HG03439 (cell line): Measurements from ENCODE around the gene CDK7.
"Not testable (repeated sequence)": the region's sequence is repeated elsewhere in the genome, so short reads cannot be mapped to it uniquely, and the experiment has no call there.

Source experiments
- ATAC-seq: cut with Tn5 transposase; IDR thresholded peaks from one replicate; pipeline ENCODE4 v1.9.1; 2021; ENCODE audit warnings: mild to moderate bottlenecking, moderate library complexity; ENCODE audit not compliant: unreplicated experiment

The CDK7 gene

DNA sequence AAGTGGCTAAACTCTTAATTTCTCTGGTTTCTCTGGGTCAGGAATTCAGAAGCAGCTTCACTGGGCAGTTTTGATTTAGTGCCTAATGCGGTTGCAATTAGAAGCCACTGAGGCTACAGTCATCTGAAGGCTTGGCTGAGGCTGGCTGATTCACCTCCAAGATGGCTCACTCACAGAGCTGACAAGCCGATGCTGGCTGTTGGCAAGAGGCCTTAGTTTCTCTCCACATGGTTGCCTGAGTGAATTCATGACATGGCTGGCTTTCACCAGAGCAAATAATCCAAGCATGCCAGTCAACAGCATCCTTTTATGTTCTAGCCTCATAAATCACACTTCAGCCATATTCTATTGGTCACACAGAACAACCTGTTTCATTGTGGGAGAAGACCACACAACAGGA lies 2.8 kb upstream of the CDK7 start:
- no peak for ATAC-seq

DNA sequence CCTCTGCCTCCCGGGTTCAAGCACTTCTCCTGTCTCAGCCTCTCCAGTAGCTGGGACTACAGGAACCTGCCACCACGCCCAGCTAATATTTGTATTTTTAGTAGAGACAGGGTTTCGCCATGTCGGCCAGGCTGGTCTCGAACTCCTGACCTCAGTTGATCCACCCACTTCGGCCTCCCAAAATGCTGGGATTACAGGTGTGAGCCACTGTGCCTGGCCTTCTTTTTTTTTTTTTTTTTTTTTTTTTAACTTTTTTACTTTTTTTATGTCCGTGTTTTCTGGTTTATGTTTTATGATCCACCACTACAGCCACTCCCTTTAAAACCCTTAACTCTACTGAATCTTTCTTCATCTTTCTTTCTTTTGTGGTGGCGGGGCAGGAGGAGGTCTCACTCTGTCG lies 2.0 kb downstream of the CDK7 start:
- not testable (repeated sequence) for ATAC-seq

DNA sequence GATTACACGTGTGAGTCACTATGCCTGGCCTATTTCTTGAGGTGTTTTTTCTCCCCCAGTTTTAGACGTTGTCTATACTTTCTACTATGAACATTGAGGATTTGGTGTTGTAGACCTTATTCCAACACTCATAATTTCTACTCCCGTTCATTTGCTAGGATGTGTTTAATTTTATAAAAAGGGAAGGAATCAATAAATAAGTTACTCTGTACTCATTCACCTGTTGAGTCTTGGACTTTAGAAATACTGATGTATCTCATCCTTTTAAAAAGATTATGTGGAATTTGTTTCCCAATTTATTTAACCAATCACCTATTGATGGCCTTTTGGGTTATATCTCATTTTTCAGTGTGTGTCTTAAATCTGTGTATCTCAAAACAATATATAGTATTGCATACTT lies 3.2 kb downstream of the CDK7 start:
- no peak for ATAC-seq

- ATAC-seq = no peak
Observed at GRCh38 chr5:69238760-69239251, 4.1 kb downstream of the CDK7 start.

DNA sequence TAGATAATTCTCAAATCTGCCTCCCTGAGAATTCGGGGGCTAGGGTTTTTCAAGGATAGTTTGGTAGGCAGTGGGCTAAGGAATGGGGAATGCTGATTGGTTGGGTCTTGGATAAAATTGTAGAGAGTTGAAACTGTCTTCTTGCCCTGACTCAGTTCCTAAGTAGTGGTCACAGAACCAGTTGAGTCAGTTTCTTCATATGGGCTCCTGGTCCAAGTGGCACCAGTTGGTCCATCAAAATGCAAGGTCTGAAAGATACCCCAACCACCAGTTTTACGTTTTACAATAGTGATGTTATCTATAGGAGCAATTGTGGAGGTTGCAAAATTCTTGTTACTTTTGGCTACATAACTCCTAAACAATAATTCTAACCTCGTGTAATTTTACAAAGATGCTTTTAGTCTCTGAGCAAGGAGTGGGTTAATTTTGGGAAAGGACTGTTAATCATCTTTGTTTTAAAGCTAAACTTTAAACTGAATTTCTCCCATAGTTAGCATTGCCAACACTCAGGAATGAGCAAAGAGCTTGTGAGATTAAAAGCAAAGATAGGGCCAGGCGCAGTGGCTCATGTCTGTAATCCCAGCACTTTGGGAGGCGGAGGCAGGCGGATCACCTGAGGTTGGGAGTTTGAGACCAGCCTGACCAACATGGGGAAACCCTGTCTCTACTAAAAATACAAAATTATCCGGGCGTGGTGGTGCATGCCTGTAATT lies 7.7 kb downstream of the CDK7 start:
- ATAC-seq = no peak

- ATAC-seq = no peak
Observed at GRCh38 chr5:69245031-69245430, 10.3 kb downstream of the CDK7 start.

- no peak for ATAC-seq
Observed at GRCh38 chr5:69248019-69248418, 13.3 kb downstream of the CDK7 start.

- no peak for ATAC-seq
Observed at GRCh38 chr5:69250593-69250992, 15.9 kb downstream of the CDK7 start.

DNA sequence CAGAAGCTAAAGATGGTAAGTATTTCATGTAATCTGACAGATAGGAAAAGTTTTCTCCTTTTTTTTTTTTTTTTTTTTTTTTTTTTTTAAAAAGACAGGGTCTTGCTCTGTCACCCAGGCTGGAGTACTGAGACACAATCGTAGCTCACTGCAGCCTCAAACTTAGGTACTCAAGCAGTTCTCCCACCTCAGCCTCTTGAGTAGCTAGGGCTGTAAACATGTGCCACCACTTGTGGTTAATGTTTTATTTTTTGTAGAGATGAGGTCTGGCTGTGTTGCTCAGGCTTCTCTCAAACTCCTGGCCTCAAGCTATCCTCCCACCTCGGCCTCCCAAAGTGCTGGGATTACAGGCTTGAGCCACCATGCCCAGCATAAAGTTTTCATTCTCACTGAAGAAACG lies 17.8 kb downstream of the CDK7 start:
- ATAC-seq = no peak

DNA sequence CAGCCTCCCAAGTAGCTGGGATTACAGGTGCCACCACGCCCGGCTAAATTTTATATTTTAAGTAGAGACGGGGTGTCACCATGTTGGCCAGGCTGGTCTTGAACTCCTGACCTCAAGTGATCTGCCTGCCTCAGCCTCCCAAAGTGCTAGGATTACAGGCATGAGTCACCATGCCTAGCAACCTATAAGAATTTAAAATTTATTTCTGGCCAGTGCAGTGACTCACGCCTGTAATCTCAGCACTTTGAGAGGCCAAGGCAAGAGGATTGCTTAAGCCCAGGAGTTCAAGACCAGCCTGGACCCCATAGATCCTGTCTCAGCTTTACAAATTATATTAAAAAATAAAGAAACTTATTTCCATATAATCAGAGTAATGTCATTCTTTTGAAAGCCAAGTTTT lies 21.3 kb downstream of the CDK7 start:
- not testable (repeated sequence) for ATAC-seq

GRCh38 chr5:69257577-69257976 lies 22.9 kb downstream of the CDK7 start:
- no peak for ATAC-seq

GRCh38 chr5:69261034-69261433 lies 26.3 kb downstream of the CDK7 start:
- ATAC-seq = no peak

GRCh38 chr5:69265931-69266330 lies 31.2 kb downstream of the CDK7 start:
- no peak for ATAC-seq

GRCh38 chr5:69268899-69269298 lies 34.2 kb downstream of the CDK7 start:
- no peak for ATAC-seq

GRCh38 chr5:69270840-69271239 lies 36.2 kb downstream of the CDK7 start:
- ATAC-seq = no peak

DNA sequence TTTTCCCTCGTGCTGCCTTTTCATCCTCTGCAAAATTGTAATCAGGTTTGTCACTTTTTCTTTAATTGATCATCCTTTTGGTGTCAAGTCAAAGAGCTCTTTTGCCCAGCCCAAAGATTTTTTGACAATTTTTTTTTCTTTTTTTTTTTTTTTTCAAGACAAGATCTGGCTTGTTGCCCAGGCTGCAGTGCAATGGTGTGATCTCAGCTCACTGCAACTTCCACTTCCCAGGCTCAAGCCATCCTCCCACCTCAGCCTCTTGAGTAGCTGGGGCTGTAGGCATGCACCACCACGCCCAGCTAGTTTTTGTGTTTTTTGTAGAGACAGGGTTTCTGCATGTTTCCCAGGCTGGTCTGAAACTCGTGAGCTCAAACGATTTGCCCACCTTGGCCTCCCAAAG lies 36.7 kb downstream of the CDK7 start:
- ATAC-seq = no peak

DNA sequence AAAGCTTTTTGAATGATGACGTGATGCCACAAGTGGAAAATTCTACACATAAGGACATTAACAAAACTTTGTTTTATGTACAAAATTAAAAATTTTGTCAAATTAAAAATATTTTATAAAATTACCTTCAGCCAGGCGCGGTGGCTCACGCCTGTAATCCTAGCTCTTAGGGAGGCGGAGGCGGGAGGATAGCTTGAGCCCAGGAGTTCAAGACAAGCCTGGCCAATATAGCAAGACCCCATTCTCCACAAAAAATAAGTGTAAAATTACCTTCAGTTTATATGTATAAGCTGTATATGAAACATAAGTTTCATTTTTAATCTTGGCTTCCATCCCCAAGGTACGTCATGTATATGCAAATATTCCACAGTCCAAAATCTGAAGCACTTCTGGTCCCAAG lies 40.9 kb downstream of the CDK7 start:
- no peak for ATAC-seq

DNA sequence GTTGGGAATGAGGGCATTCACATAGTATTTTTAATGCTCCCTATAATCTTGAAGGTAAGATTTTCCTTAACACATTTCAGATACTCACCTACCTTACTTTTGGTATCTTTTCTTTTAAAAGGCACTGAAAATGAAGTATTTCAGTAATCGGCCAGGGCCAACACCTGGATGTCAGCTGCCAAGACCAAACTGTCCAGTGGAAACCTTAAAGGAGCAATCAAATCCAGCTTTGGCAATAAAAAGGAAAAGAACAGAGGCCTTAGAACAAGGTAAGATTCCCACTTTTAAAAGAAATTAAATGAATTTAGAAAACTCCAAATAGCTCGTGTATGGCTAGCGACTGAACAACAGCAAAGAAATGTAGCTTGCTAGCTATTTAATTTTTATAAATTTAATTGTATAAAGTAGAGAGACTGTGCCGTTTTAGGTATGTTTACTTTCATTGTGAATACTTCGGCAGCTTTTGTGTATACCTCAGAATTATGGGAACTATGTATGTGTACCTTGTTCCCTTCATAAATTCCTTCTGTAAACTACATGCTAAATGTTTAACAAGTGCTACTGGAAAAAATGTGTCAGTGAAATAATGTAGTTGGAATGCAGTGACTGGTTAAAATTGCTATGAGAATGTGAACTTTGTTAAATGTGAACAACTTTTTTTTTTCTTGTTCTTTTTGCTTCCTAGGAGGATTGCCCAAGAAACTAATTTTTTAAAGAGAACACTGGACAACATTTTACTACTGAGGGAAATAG lies 41.9 kb downstream of the CDK7 start:
- ATAC-seq = no peak

DNA sequence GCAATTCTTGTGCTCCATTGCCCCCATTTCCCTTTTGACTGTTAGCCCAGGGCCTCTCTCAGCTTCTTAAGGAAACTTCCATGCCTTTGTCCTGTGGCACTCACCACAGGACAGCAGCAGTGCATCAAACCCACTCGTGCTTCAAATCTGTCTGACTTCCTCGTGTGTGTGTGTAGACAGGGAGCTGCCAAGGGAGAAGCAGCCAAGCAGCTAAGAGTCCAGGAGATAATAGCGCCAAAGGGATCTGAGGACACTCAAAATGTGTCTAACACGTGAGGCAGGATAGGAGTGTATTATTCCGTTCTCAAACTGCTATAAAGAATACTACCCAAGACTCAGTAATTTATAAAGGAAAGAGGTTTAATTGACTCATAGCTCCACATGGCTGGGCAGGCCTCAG lies 44.8 kb downstream of the CDK7 start:
- no peak for ATAC-seq

GRCh38 chr5:69281114-69281513 lies 46.4 kb downstream of the CDK7 start:
- ATAC-seq = no peak

DNA sequence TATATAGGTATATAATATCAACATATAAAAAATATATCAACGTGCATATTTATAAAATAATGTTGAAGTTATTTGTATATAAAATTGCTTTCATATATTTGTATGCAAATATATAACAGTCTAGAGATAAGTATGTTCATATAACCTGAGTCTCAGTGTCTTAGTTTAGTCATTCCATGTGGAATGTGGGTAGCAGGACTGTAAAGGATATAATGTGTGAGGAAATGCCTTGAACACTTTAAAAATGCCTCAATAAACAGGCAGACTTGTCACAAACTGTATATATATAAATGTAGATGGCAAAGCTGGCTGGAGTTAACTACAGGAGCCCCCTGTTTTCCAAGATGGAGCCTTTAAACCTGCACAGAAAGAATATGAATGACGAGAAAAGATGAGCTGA lies 49.5 kb downstream of the CDK7 start:
- ATAC-seq = no peak

GRCh38 chr5:69285448-69286116 lies 50.9 kb downstream of the CDK7 start:
- ATAC-seq = no peak
